HAP-1 (cell line): ENCODE data around the gene AHNAK2.
"Not testable (repeated sequence)": the region's sequence is repeated elsewhere in the genome, so short reads cannot be mapped to it uniquely, and the experiment has no call there.

Source experiments
- DNase-seq, 2 experiments: peaks; one replicate each; pipeline ENCODE4 v3.0.0-alpha.2; 2016 to 2020; ENCODE audit warnings: low spot score in 2 of 2
- H3K27me3 ChIP-seq: fragments of 250-450 bp; sonication (Bioruptor Pico); 2 replicates; pipeline ENCODE4 v1.5.1; 2020; ENCODE audit warnings: low read depth, mild to moderate bottlenecking, moderate library complexity
- H3K36me3 ChIP-seq: fragments of 250-450 bp; sonication (Bioruptor Pico); replicated peaks from 2 replicates; pipeline ENCODE4 v1.5.1; 2020; ENCODE audit warnings: mild to moderate bottlenecking
- H3K4me1 ChIP-seq: fragments of 250-450 bp; sonication (Bioruptor Pico); 2 replicates; pipeline ENCODE4 v1.5.1; 2020; ENCODE audit warnings: mild to moderate bottlenecking
- H3K4me3 ChIP-seq: fragments of 250-450 bp; sonication (Bioruptor Pico); 2 replicates; pipeline ENCODE4 v1.5.1; 2020; ENCODE audit warnings: mild to moderate bottlenecking, moderate library complexity
- H3K9me3 ChIP-seq: fragments of 250-450 bp; sonication (Bioruptor Pico); 2 replicates; pipeline ENCODE4 v1.5.1; 2020; ENCODE audit warnings: mild to moderate bottlenecking, moderate library complexity
- in situ Hi-C: fragments of 300-500 bp; cut with MboI; formaldehyde crosslinking; loops from 3 replicates; pipeline ENCODE4 v1.14.3; 2020; ENCODE audit warnings: low sequenced_read_pairs, inconsistent platforms, mixed read lengths

Gene AHNAK2

DNA sequence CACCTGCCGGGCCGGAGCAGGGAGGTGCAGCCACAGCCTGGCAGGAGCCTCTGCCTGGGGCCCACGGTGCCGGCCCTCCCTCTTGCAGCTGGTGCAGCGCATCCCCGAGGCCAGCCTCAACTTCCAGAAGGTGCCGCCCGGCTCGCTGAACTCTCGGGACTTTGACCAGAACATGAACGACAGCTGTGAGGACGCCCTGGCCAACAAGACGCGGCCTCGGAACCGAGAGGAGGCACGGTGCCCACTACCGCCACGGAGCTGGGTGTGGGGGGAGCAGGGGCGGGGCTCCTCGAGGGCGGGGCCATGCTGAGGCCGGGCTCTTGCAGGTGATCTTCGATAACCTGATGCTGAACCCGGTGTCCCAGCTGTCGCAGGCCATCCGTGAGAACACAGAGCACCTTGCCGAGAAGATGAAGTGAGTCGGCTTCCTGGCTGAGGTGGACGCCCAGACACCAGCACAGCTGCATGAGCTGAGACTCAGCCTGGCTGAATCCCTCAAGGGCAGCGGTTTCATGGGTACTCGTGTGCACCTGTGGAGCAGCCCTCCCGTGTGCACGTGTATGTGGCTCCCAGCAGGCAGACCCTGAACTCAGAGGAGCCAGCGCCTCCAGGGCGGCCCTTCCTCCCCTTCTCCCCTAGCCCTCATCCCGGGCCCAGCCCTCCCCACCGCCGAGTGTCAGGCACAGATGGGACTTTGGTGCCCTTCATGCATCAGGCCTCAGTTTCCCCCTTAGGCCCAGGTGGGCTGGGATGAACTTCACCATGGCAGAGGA lies 84.6 kb downstream of the AHNAK2 start:
- H3K36me3 ChIP-seq: no peaks in the 10 kb centered on the region
- H3K4me3 ChIP-seq: no peak overlapping the region
- no peaks in the 10 kb centered on the region for H3K9me3 ChIP-seq
- in situ Hi-C loops: no loop called here
- H3K4me1 ChIP-seq: no peaks in the 10 kb centered on the region
- peak in 1 of 2 experiments; percentile 10 for DNase-seq
- H3K27me3 ChIP-seq: no peaks in the 10 kb centered on the region

- peak in 1 of 2 experiments; percentile 12 for DNase-seq
- Histone ChIP-seq H3K4me1 (no peaks in the 10 kb centered on the region), H3K4me3 (no peak overlapping the region), H3K36me3 (no peaks in the 10 kb centered on the region; the same call in 1 of the 2 replicates), H3K27me3 (no peaks in the 10 kb centered on the region), H3K9me3 (no peaks in the 10 kb centered on the region)
- in situ Hi-C loops: no loop called here
Observed at GRCh38 chr14:104892531-104893434, 85.4 kb downstream of the AHNAK2 start.

- H3K4me1 ChIP-seq: no peaks in the 10 kb centered on the region
- H3K9me3 ChIP-seq: no peaks in the 10 kb centered on the region
- H3K36me3 ChIP-seq: peaks cover 3% of the 10 kb centered on the region; the same call in 1 of the 2 replicates
- peak in 1 of 2 experiments; percentile 7 for DNase-seq
- no peak overlapping the region for H3K4me3 ChIP-seq
- no peaks in the 10 kb centered on the region for H3K27me3 ChIP-seq
- in situ Hi-C loops: no loop called here
Observed at GRCh38 chr14:104891664-104892530, 86.3 kb downstream of the AHNAK2 start.

- Histone ChIP-seq H3K9me3 (no peaks in the 10 kb centered on the region), H3K4me3 (no peak overlapping the region), H3K36me3 (peaks cover 3% of the 10 kb centered on the region; the same call in 1 of the 2 replicates), H3K27me3 (no peaks in the 10 kb centered on the region), H3K4me1 (no peaks in the 10 kb centered on the region)
- in situ Hi-C loops: no loop called here
- DNase-seq: peak in 1 of 2 experiments; percentile 8
Observed at GRCh38 chr14:104891121-104891551, 87.0 kb downstream of the AHNAK2 start.

- in situ Hi-C loops, DNase-seq, H3K27me3 ChIP-seq, H3K36me3 ChIP-seq, H3K4me3 ChIP-seq, H3K4me1 ChIP-seq, H3K9me3 ChIP-seq: not testable (repeated sequence)
Observed at GRCh38 chr14:104890292-104890691, 87.9 kb downstream of the AHNAK2 start.

DNA sequence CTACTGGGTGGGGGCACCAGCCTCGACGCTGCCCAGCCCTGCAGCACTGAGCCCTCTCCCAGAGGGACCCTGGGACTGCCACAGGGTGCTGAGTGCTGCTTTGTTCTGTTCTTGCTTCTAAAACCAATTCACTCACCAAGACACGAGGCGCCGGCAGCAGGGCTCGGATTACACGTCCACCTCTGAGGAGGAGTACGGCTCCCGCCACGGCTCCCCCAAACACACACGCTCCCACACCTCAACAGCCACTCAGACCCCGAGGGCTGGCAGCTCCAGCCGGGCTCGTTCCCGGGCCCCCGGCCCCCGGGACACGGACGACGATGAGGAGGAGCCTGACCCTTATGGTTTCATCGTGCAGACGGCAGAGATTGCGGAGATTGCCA lies 88.8 kb downstream of the AHNAK2 start:
- Histone ChIP-seq H3K4me3 (no peak overlapping the region), H3K4me1 (no peaks in the 10 kb centered on the region), H3K9me3 (no peaks in the 10 kb centered on the region), H3K36me3 (peaks cover 9% of the 10 kb centered on the region; the same call in 1 of the 2 replicates), H3K27me3 (no peaks in the 10 kb centered on the region)
- in situ Hi-C loops: no loop called here
- DNase-seq: no peak

- in situ Hi-C loops: no loop called here
- peak in 1 of 2 experiments; percentile 7 for DNase-seq
- Histone ChIP-seq H3K36me3 (peaks cover 12% of the 10 kb centered on the region), H3K27me3 (no peaks in the 10 kb centered on the region), H3K4me3 (no peak overlapping the region), H3K4me1 (no peaks in the 10 kb centered on the region), H3K9me3 (no peaks in the 10 kb centered on the region)
Observed at GRCh38 chr14:104888489-104889374, 89.4 kb downstream of the AHNAK2 start.

- no peak for DNase-seq
- no peaks in the 10 kb centered on the region for H3K9me3 ChIP-seq
- no peaks in the 10 kb centered on the region for H3K27me3 ChIP-seq
- no peaks in the 10 kb centered on the region for H3K4me1 ChIP-seq
- H3K4me3 ChIP-seq: no peak overlapping the region
- peaks cover 16% of the 10 kb centered on the region for H3K36me3 ChIP-seq
- in situ Hi-C loops: no loop called here
Observed at GRCh38 chr14:104887623-104888488, 90.3 kb downstream of the AHNAK2 start.
